NCI-H2196 treated with DMSO at 0.1 percent for 48 hours (cell line): Measurements from ENCODE around the gene PDGFB.
"Not testable (repeated sequence)": the region's sequence is repeated elsewhere in the genome, so short reads cannot be mapped to it uniquely, and the experiment has no call there.

Experiments used
- DNase-seq: peaks from one replicate; lab custom pipeline; 2025; ENCODE audit not compliant: unreplicated experiment; lab: John Stamatoyannopoulos, UW

Gene PDGFB

GRCh38 chr22:39229075-39229474 lies 15.7 kb downstream of the PDGFB start:
- no peak for DNase-seq

DNA sequence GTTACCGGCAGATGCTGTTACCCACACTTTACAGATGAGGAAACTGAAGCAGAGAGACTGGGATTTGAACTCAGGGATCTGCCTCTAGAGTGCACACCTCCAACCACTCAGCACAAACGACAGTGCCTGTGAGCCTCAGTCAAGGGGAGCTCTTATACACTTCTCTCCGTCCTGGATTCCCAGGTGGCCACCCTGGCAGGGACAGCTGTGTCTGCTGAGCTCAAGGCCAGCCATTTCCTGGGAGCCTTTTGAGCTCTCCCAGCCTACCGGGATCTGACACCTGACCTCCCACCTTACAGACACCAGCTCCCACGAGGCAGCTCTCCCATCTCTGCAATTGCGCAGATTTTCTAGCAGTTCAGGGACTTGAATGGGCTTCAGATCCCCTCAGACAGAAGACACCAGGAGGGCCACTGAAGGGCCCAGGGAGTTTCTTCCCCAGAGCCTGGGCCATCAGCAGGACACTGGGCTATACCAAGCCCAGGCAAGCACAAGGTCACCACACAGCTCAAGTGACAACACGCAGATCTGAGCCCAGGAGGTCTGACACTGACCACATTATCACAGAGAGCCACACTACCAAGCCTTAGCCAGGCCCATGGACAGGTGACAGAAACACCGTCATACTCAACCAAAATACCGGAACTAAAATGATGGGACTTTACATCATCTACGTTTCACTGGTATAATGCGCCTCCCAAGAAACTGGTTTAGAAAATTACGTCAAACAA lies 17.1 kb downstream of the PDGFB start:
- no peak for DNase-seq

- no peak for DNase-seq
Measured at GRCh38 chr22:39226353-39226752, 18.4 kb downstream of the PDGFB start.

DNA sequence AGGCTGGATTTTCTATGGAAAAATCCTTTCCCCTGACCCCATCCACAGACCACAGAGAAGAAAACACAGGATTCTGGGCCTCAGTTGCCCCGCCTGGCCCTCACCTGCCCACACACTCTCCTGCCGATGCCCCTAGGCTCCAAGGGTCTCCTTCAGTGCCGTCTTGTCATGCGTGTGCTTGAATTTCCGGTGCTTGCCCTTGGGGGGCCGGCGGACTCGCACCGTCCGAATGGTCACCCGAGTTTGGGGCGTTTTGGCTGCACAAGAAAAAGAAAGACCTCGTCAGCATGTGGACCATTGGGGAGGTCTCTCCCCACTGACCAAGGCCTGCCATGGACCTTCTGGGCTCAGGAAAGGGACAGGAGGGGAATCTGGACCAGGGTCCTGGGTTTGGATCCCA lies 19.2 kb downstream of the PDGFB start:
- DNase-seq = no peak

DNA sequence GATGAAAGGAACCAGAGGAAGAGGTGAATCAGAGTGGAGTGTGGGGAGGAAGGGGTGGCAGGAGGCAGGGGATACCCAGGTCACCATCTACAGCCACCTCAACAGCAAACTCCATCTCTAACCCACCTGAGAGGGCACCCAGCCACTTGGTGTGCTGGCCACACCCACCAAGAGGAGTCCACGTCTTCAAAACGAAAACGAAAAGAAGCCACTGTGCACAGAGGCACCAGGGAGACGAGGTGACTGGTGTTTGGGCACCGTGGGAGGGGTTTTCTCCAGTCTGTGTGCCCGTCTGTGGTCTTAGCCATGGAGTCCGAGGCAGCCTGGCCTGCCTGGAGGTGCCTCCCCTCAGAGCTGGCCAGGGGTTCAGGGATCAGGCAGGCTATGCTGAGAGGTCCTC lies 20.2 kb downstream of the PDGFB start:
- DNase-seq = no peak

GRCh38 chr22:39223091-39223710 lies 21.6 kb downstream of the PDGFB start:
- DNase-seq = no peak

- no peak for DNase-seq
Measured at GRCh38 chr22:39221999-39222686, 22.6 kb downstream of the PDGFB start.

DNA sequence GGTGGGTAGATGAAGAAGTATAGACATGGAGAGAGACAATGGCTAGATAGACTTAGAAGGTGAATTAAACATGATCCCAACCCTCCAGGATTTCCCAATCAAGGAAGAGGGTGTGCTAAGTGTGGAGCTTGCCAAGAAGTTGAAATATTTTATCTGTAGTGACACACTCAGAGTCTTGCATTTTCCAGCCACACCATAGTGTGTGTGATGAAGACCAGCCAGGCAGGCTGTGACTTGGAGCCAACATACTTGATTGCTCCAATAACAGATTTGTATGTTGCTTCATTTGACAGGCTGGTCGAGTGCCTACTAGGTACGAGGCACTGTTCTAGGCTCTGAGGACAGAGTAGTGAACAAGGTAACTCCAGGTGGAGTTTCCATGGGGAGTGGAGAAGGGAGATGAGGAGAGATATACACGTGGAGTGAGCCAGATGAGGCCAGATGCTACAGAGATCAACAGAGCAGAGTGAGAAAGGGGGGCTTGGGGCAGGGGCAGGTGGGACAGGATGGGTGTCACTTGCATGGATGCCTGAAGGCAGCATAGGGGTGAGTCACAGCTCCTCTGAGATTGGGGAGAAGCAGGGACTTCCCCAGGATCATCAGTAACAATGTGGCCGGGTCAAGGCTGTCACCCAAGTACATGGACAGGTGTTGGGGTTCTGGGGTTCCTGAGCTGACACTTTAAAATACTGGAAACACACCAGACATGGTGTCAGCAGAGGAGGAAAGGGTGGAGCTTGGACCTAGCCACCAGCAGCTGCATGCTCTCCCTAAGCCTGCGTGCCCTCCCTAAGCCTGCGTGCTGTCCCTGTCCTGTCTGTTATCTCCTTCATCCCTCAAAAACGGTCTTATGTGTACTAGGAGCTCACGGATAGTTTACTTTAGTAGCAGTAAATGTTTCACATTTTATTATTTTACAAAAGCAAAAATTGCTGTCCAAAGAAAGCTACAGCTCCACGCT lies 23.6 kb downstream of the PDGFB start:
- DNase-seq = no peak

GRCh38 chr22:39220450-39220849 lies 24.3 kb downstream of the PDGFB start:
- no peak for DNase-seq

- no peak for DNase-seq
Measured at GRCh38 chr22:39219071-39220039, 25.4 kb downstream of the PDGFB start.

DNA sequence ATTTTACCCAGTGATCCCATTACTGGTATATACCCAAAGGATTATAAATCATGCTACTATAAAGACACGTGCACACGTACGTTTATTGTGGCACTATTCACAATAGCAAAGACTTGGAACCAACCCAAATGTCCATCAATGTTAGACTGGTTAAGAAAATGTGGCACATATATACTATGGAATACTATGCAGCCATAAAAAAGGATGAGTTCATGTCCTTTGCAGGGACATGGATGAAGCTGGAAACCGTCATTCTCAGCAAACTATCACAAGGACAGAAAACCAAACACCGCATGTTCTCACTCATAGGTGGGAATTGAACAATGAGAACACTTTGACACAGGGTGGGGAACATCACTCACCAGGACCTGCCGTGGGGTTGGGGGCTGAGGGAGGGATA lies 26.4 kb downstream of the PDGFB start:
- not testable (repeated sequence) for DNase-seq

DNA sequence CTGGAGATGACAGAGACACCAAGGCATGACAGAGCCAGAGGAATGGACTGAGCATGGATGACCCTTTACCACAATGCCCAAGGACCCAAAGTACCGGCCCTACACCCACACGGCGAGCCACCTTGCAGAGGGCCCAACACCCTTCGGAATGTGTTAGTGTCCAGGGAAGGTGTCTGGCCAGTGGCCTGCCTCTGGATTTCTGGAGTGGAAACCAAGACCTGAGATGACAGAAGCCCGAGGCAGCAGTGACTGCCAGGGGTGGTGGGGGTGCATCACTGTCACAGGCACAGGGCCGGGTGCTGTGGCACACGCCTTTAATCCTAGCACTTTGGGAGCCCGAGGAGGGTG lies 28.7 kb downstream of the PDGFB start:
- no peak for DNase-seq

- DNase-seq = no peak
Measured at GRCh38 chr22:39215426-39216142, 29.2 kb downstream of the PDGFB start.

DNA sequence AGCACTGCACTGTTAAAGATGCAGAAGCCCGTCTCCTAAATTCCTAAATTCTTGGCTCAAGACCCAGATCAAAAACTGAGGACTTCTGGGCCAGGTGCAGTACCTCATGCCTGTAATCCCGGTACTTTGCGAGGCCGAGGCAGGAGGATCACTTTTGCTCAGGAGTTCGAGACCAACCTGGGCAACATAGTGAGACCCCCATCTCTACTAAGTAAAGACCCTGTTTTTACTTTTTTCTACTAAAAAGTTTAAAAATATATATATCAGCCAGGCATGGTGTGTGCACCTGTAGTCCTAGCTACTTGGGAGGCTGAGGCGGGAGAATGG lies 29.7 kb downstream of the PDGFB start:
- DNase-seq = no peak

- DNase-seq = peak; percentile 52
Measured at GRCh38 chr22:39214383-39215069, 30.3 kb downstream of the PDGFB start.

GRCh38 chr22:39214006-39214382 lies 30.8 kb downstream of the PDGFB start:
- no peak for DNase-seq

GRCh38 chr22:39212721-39213376 lies 31.9 kb downstream of the PDGFB start:
- no peak for DNase-seq

DNA sequence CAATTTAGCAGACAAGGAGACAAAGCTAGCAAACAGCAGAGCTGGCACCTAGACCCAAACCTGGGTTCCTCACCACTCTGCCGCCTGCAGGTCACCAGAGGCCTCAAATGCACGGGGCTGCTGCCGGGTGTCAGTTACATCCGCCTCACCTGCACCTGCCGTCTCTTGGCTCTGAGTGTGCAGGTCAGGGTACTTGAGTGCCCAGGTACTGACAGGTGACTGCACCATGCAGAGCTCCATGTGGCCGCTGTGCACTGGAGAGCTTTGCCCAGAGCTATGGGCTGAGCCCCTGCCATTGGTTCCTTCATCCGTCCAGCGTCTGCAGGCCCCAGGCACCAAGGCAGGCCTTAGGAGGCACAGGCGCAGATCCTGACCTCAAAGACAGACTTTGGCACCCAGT lies 35.0 kb downstream of the PDGFB start:
- DNase-seq = peak; percentile 75
